NCI-H2171 (cell line): ENCODE results near the gene RASAL1.
"Not testable (repeated sequence)": the region's sequence is repeated elsewhere in the genome, so short reads cannot be mapped to it uniquely, and the experiment has no call there.

Experiments used
- DNase-seq: peaks from one replicate; lab custom pipeline; 2025; lab: John Stamatoyannopoulos, UW

RASAL1 gene

GRCh38 chr12:113118142-113118541 lies 17.4 kb downstream of the RASAL1 start:
- no peak for DNase-seq

GRCh38 chr12:113117684-113118083 lies 17.9 kb downstream of the RASAL1 start:
- not testable (repeated sequence) for DNase-seq

- DNase-seq = no peak
These were observed 18.7 kb downstream of the RASAL1 start for GRCh38 chr12:113116875-113117274.

GRCh38 chr12:113115455-113116126 lies 20.0 kb downstream of the RASAL1 start:
- no peak for DNase-seq

GRCh38 chr12:113114447-113115178 lies 20.9 kb downstream of the RASAL1 start:
- no peak for DNase-seq

- no peak for DNase-seq
These were observed 22.2 kb downstream of the RASAL1 start for GRCh38 chr12:113113397-113113796.

- no peak for DNase-seq
These were observed 23.3 kb downstream of the RASAL1 start for GRCh38 chr12:113112043-113112899.

- no peak for DNase-seq
These were observed 24.3 kb downstream of the RASAL1 start for GRCh38 chr12:113111247-113111646.

- DNase-seq = no peak
These were observed 25.5 kb downstream of the RASAL1 start for GRCh38 chr12:113109872-113110599.

GRCh38 chr12:113109360-113109759 lies 26.2 kb downstream of the RASAL1 start:
- no peak for DNase-seq

GRCh38 chr12:113108308-113108707 lies 27.3 kb downstream of the RASAL1 start:
- DNase-seq = no peak

GRCh38 chr12:113106361-113106760 lies 29.2 kb downstream of the RASAL1 start:
- no peak for DNase-seq

- no peak for DNase-seq
These were observed 29.8 kb downstream of the RASAL1 start for GRCh38 chr12:113105606-113106271.

GRCh38 chr12:113104953-113105510 lies 30.5 kb downstream of the RASAL1 start:
- DNase-seq = no peak

- DNase-seq = peak; percentile 76
These were observed 31.7 kb downstream of the RASAL1 start for GRCh38 chr12:113103756-113104450.

- no peak for DNase-seq
These were observed 32.8 kb downstream of the RASAL1 start for GRCh38 chr12:113102811-113103210.

- DNase-seq = no peak
These were observed 33.8 kb downstream of the RASAL1 start for GRCh38 chr12:113101751-113102150.

- DNase-seq = no peak
These were observed 35.8 kb downstream of the RASAL1 start for GRCh38 chr12:113099764-113100163.

GRCh38 chr12:113099364-113099763 lies 36.2 kb downstream of the RASAL1 start:
- DNase-seq = no peak

GRCh38 chr12:113098441-113099028 lies 37.0 kb downstream of the RASAL1 start:
- DNase-seq = peak; percentile 84
